NB4 (cell line): Measurements from ENCODE around the gene PHYH.

Experiments
- DNase-seq: peaks from one replicate; pipeline ENCODE4 v3.0.0; 2010; ENCODE audit warnings: low read depth
- H3K4me3 ChIP-seq: one replicate; pipeline ENCODE4 v1.5.1; 2011; ENCODE audit warnings: mild to moderate bottlenecking, low read depth, low read length, moderate library complexity
- MAX ChIP-seq: IDR thresholded peaks from 2 replicates; pipeline ENCODE4 v1.6.1; 2011; ENCODE audit warnings: low read depth, low read length
- MYC ChIP-seq: IDR thresholded peaks from 2 replicates; pipeline ENCODE4 v1.6.1; 2011; ENCODE audit warnings: low read depth, low read length
- POLR2A ChIP-seq: IDR thresholded peaks from 2 replicates; pipeline ENCODE4 v1.6.1; 2011; ENCODE audit warnings: mild to moderate bottlenecking; ENCODE audit not compliant: insufficient read length; ENCODE audit errors: extremely low read depth
- TF ChIP-seq, protein P1 (sequence below): IDR thresholded peaks from one replicate; pipeline ENCODE4 v1.5.1; 2012; ENCODE audit warnings: low read depth, low read length

The PHYH gene

GRCh38 chr10:13268310-13268709, 31.6 kb downstream of the PHYH start:
- DNase-seq, result no peak
- TF ChIP-seq MYC (no peak), POLR2A (no peak), MAX (no peak)
- H3K4me3 ChIP-seq, result no peak overlapping the region

- no peak for DNase-seq
- no peak for TF ChIP-seq MAX
- TF ChIP-seq POLR2A, result no peak
- TF ChIP-seq, protein P1, sequence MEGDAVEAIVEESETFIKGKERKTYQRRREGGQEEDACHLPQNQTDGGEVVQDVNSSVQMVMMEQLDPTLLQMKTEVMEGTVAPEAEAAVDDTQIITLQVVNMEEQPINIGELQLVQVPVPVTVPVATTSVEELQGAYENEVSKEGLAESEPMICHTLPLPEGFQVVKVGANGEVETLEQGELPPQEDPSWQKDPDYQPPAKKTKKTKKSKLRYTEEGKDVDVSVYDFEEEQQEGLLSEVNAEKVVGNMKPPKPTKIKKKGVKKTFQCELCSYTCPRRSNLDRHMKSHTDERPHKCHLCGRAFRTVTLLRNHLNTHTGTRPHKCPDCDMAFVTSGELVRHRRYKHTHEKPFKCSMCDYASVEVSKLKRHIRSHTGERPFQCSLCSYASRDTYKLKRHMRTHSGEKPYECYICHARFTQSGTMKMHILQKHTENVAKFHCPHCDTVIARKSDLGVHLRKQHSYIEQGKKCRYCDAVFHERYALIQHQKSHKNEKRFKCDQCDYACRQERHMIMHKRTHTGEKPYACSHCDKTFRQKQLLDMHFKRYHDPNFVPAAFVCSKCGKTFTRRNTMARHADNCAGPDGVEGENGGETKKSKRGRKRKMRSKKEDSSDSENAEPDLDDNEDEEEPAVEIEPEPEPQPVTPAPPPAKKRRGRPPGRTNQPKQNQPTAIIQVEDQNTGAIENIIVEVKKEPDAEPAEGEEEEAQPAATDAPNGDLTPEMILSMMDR, result no peak
- TF ChIP-seq MYC, result no peak
- H3K4me3 ChIP-seq, result no peak overlapping the region
Observed at GRCh38 chr10:13263591-13263990, 36.3 kb downstream of the PHYH start.

DNA sequence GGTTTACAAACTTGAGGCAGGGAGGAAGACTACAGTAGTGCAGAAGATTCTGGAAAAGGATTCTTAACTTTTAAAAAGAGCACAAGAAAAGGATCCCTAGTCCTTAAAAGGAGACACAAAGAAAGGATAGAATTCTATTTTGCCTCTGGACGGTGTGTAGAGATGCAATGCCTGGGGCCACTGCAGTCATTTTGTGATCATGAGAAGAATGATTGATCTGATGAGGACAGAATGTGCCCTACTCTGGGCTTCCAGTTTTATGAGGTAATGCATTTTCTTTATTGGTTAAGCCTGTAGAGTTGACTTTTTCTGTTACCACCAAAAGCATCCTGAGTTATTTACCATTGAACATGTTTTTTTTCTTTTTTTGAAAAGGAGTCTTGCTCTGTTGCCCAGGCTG, 37.4 kb downstream of the PHYH start:
- DNase-seq, result no peak
- TF ChIP-seq, protein P1, result no peak
- H3K4me3 ChIP-seq, result no peak overlapping the region

- TF ChIP-seq, protein P1, result no peak
- no peak for TF ChIP-seq MAX
- no peak for DNase-seq
- no peak overlapping the region for H3K4me3 ChIP-seq
Observed at GRCh38 chr10:13257621-13258140, 42.2 kb downstream of the PHYH start.

GRCh38 chr10:13256627-13257026, 43.2 kb downstream of the PHYH start:
- no peak for DNase-seq
- H3K4me3 ChIP-seq, result no peak overlapping the region
- TF ChIP-seq MYC (no peak), POLR2A (no peak), MAX (no peak)
- TF ChIP-seq, protein P1, result no peak

- no peak overlapping the region for H3K4me3 ChIP-seq
- DNase-seq, result no peak
- TF ChIP-seq MYC (no peak), MAX (no peak), POLR2A (no peak)
- TF ChIP-seq, protein P1, result no peak
Observed at GRCh38 chr10:13253726-13254125, 46.1 kb downstream of the PHYH start.
